Measurements from ENCODE around the gene THSD4.
"Not testable (repeated sequence)": the region's sequence is repeated elsewhere in the genome, so short reads cannot be mapped to it uniquely, and the experiment has no call there.

THSD4 gene

GRCh38 chr15:71207141-71207540, 91.9 kb downstream of the THSD4 start:
- 94 to 97% methylated on average over 3 of the region's 4 CpGs for WGBS, 2 experiments (ENCODE audit: insufficient coverage in 2 of 2)
- Histone ChIP-seq H3K9me3 (ENCODE audit: control insufficient read depth, low read length) (no peaks in the 10 kb centered on the region), H3K27ac (ENCODE audit: low read depth, low read length, severe bottlenecking) (no peak overlapping the region), H3K4me1 (ENCODE audit: control insufficient read depth, insufficient read depth, low read length, poor library complexity, severe bottlenecking) (no peaks in the 10 kb centered on the region), H3K4me3 (ENCODE audit: extremely low read depth, insufficient read depth, low read length, poor library complexity, severe bottlenecking) (no peak overlapping the region), H3K36me3 (ENCODE audit: control insufficient read depth, insufficient read depth, low read length) (no peaks in the 10 kb centered on the region)

- Histone ChIP-seq H3K4me1 (ENCODE audit: control insufficient read depth, insufficient read depth, low read length, poor library complexity, severe bottlenecking) (no peaks in the 10 kb centered on the region), H3K9me3 (ENCODE audit: control insufficient read depth, low read length) (no peaks in the 10 kb centered on the region), H3K4me3 (ENCODE audit: extremely low read depth, insufficient read depth, low read length, poor library complexity, severe bottlenecking) (no peak overlapping the region), H3K27ac (ENCODE audit: low read depth, low read length, severe bottlenecking) (no peak overlapping the region), H3K36me3 (ENCODE audit: control insufficient read depth, insufficient read depth, low read length) (peaks cover 8% of the 10 kb centered on the region)
- 100% methylated on average over 1 of the region's 4 CpGs for WGBS, 2 experiments (ENCODE audit: insufficient coverage in 2 of 2)
Observed at GRCh38 chr15:71212146-71212545, 96.9 kb downstream of the THSD4 start.

GRCh38 chr15:71213943-71214342, 98.7 kb downstream of the THSD4 start:
- not testable (repeated sequence) for H3K36me3 ChIP-seq (ENCODE audit: control insufficient read depth, insufficient read depth, low read length); H3K4me3 ChIP-seq (ENCODE audit: extremely low read depth, insufficient read depth, low read length, poor library complexity, severe bottlenecking); H3K4me1 ChIP-seq (ENCODE audit: control insufficient read depth, insufficient read depth, low read length, poor library complexity, severe bottlenecking); H3K27ac ChIP-seq (ENCODE audit: low read depth, low read length, severe bottlenecking); H3K9me3 ChIP-seq (ENCODE audit: control insufficient read depth, low read length)
- 94 to 100% methylated on average over 6 to 7 of the region's 8 CpGs for WGBS, 2 experiments (ENCODE audit: insufficient coverage in 2 of 2)

GRCh38 chr15:71215126-71215894, 100.0 kb downstream of the THSD4 start:
- Histone ChIP-seq H3K4me3 (ENCODE audit: extremely low read depth, insufficient read depth, low read length, poor library complexity, severe bottlenecking) (no peak overlapping the region), H3K36me3 (ENCODE audit: control insufficient read depth, insufficient read depth, low read length) (peaks cover 8% of the 10 kb centered on the region), H3K9me3 (ENCODE audit: control insufficient read depth, low read length) (no peaks in the 10 kb centered on the region), H3K27ac (ENCODE audit: low read depth, low read length, severe bottlenecking) (no peak overlapping the region), H3K4me1 (ENCODE audit: control insufficient read depth, insufficient read depth, low read length, poor library complexity, severe bottlenecking) (no peaks in the 10 kb centered on the region)
- WGBS, 2 experiments (ENCODE audit: insufficient coverage in 2 of 2) = 87 to 94% methylated on average over 18 to 48 of the region's 51 CpGs

- Histone ChIP-seq H3K9me3 (ENCODE audit: control insufficient read depth, low read length) (no peaks in the 10 kb centered on the region), H3K27ac (ENCODE audit: low read depth, low read length, severe bottlenecking) (no peak overlapping the region), H3K36me3 (ENCODE audit: control insufficient read depth, insufficient read depth, low read length) (peaks cover 8% of the 10 kb centered on the region), H3K4me3 (ENCODE audit: extremely low read depth, insufficient read depth, low read length, poor library complexity, severe bottlenecking) (no peak overlapping the region), H3K4me1 (ENCODE audit: control insufficient read depth, insufficient read depth, low read length, poor library complexity, severe bottlenecking) (no peaks in the 10 kb centered on the region)
- WGBS, 2 experiments (ENCODE audit: insufficient coverage in 2 of 2) = 100% methylated on average over 2 of the region's 5 CpGs
Observed at GRCh38 chr15:71218272-71218805, 103.1 kb downstream of the THSD4 start.

GRCh38 chr15:71219101-71219500, 103.8 kb downstream of the THSD4 start:
- H3K4me1 ChIP-seq (ENCODE audit: control insufficient read depth, insufficient read depth, low read length, poor library complexity, severe bottlenecking) = no peaks in the 10 kb centered on the region
- no peak overlapping the region for H3K27ac ChIP-seq (ENCODE audit: low read depth, low read length, severe bottlenecking)
- no peaks in the 10 kb centered on the region for H3K9me3 ChIP-seq (ENCODE audit: control insufficient read depth, low read length)
- H3K4me3 ChIP-seq (ENCODE audit: extremely low read depth, insufficient read depth, low read length, poor library complexity, severe bottlenecking) = no peak overlapping the region
- peaks cover 8% of the 10 kb centered on the region for H3K36me3 ChIP-seq (ENCODE audit: control insufficient read depth, insufficient read depth, low read length)
- WGBS, 2 experiments (ENCODE audit: insufficient coverage in 2 of 2) = 85 to 100% methylated on average over 2 to 3 of the region's 4 CpGs

- WGBS, 2 experiments (ENCODE audit: insufficient coverage in 2 of 2) = 60 to 86% methylated on average over 1 of the region's 2 CpGs
- Histone ChIP-seq H3K36me3 (ENCODE audit: control insufficient read depth, insufficient read depth, low read length) (peaks cover 8% of the 10 kb centered on the region), H3K4me3 (ENCODE audit: extremely low read depth, insufficient read depth, low read length, poor library complexity, severe bottlenecking) (no peak overlapping the region), H3K9me3 (ENCODE audit: control insufficient read depth, low read length) (no peaks in the 10 kb centered on the region), H3K4me1 (ENCODE audit: control insufficient read depth, insufficient read depth, low read length, poor library complexity, severe bottlenecking) (no peaks in the 10 kb centered on the region), H3K27ac (ENCODE audit: low read depth, low read length, severe bottlenecking) (no peak overlapping the region)
Observed at GRCh38 chr15:71219645-71220044, 104.4 kb downstream of the THSD4 start.

- Histone ChIP-seq H3K27ac (ENCODE audit: low read depth, low read length, severe bottlenecking) (no peak overlapping the region), H3K36me3 (ENCODE audit: control insufficient read depth, insufficient read depth, low read length) (peaks cover 8% of the 10 kb centered on the region), H3K9me3 (ENCODE audit: control insufficient read depth, low read length) (no peaks in the 10 kb centered on the region), H3K4me1 (ENCODE audit: control insufficient read depth, insufficient read depth, low read length, poor library complexity, severe bottlenecking) (no peaks in the 10 kb centered on the region), H3K4me3 (ENCODE audit: extremely low read depth, insufficient read depth, low read length, poor library complexity, severe bottlenecking) (no peak overlapping the region)
- 92 to 94% methylated on average over 3 of the region's 3 CpGs for WGBS, 2 experiments (ENCODE audit: insufficient coverage in 2 of 2)
Observed at GRCh38 chr15:71220828-71221227, 105.6 kb downstream of the THSD4 start.

- WGBS, 2 experiments (ENCODE audit: insufficient coverage in 2 of 2) = 100% methylated on average over 1 of the region's 2 CpGs
- H3K9me3 ChIP-seq (ENCODE audit: control insufficient read depth, low read length) = no peaks in the 10 kb centered on the region
- no peak overlapping the region for H3K4me3 ChIP-seq (ENCODE audit: extremely low read depth, insufficient read depth, low read length, poor library complexity, severe bottlenecking)
- H3K36me3 ChIP-seq (ENCODE audit: control insufficient read depth, insufficient read depth, low read length) = peaks cover 8% of the 10 kb centered on the region
- H3K27ac ChIP-seq (ENCODE audit: low read depth, low read length, severe bottlenecking) = no peak overlapping the region
- H3K4me1 ChIP-seq (ENCODE audit: control insufficient read depth, insufficient read depth, low read length, poor library complexity, severe bottlenecking) = no peaks in the 10 kb centered on the region
Observed at GRCh38 chr15:71221417-71221816, 106.1 kb downstream of the THSD4 start.

- Histone ChIP-seq H3K4me1 (ENCODE audit: control insufficient read depth, insufficient read depth, low read length, poor library complexity, severe bottlenecking) (peaks cover 7% of the 10 kb centered on the region), H3K36me3 (ENCODE audit: control insufficient read depth, insufficient read depth, low read length) (no peaks in the 10 kb centered on the region), H3K9me3 (ENCODE audit: control insufficient read depth, low read length) (no peaks in the 10 kb centered on the region), H3K27ac (ENCODE audit: low read depth, low read length, severe bottlenecking) (no peak overlapping the region), H3K4me3 (ENCODE audit: extremely low read depth, insufficient read depth, low read length, poor library complexity, severe bottlenecking) (no peak overlapping the region)
- 90 to 100% methylated on average over 2 of the region's 2 CpGs for WGBS, 2 experiments (ENCODE audit: insufficient coverage in 2 of 2)
Observed at GRCh38 chr15:71223516-71223915, 108.2 kb downstream of the THSD4 start.

- H3K4me1 ChIP-seq (ENCODE audit: control insufficient read depth, insufficient read depth, low read length, poor library complexity, severe bottlenecking) = peaks cover 7% of the 10 kb centered on the region
- no peaks in the 10 kb centered on the region for H3K36me3 ChIP-seq (ENCODE audit: control insufficient read depth, insufficient read depth, low read length)
- WGBS, 2 experiments (ENCODE audit: insufficient coverage in 2 of 2) = 85 to 93% methylated on average over 3 to 4 of the region's 4 CpGs
- H3K4me3 ChIP-seq (ENCODE audit: extremely low read depth, insufficient read depth, low read length, poor library complexity, severe bottlenecking) = no peak overlapping the region
- no peaks in the 10 kb centered on the region for H3K9me3 ChIP-seq (ENCODE audit: control insufficient read depth, low read length)
- no peak overlapping the region for H3K27ac ChIP-seq (ENCODE audit: low read depth, low read length, severe bottlenecking)
Observed at GRCh38 chr15:71224024-71224423, 108.8 kb downstream of the THSD4 start.
